Vagina (tissue), 2 donors: ENCODE results near the gene SIGLECL1.

Source experiments
- CTCF ChIP-seq, 3 experiments: fragments of 450-650 bp in 2 of 3; fragments of 200-600 bp in 1 of 3; sonication (generic) in 1 of 3; IDR thresholded peaks; one replicate each; pipeline ENCODE4 v1.5.1; 2017 to 2019; ENCODE audit warnings: antibody characterized with exemption in 3 of 3, mild to moderate bottlenecking in 2 of 3, moderate library complexity in 2 of 3
- POLR2A ChIP-seq, 2 donors: fragments of 450-650 bp; IDR thresholded peaks; one replicate each; pipeline ENCODE4 v1.6.1; 2017; ENCODE audit warnings: antibody characterized with exemption in 2 of 2, mild to moderate bottlenecking in 2 of 2, moderate library complexity in 2 of 2

- TF ChIP-seq POLR2A (IDR thresholded peaks at IDR 0.05) (no peak), CTCF (IDR thresholded peaks at IDR 0.05) (no peak)
These were observed 30.9 kb upstream of the SIGLECL1 start for GRCh38 chr19:51219971-51220370.
